Tibial nerve (tissue), 3 donors: ENCODE data around the gene SPAAR.

Experiments
- POLR2A ChIP-seq, 2 donors: fragments of 450-650 bp; IDR thresholded peaks; one replicate each; pipeline ENCODE4 v1.6.1; 2017; ENCODE audit warnings: antibody characterized with exemption in 2 of 2, mild to moderate bottlenecking in 2 of 2, moderate library complexity in 2 of 2
- TF ChIP-seq, protein P1 (sequence below), 5 experiments: fragments of 200-600 bp in 3 of 5; fragments of 450-650 bp in 2 of 5; sonication (generic) in 3 of 5; IDR thresholded peaks; one replicate each; pipeline ENCODE4 v1.5.1; 2016 to 2019; ENCODE audit warnings: antibody characterized with exemption in 5 of 5, mild to moderate bottlenecking in 3 of 5, moderate library complexity in 2 of 5

DNA sequence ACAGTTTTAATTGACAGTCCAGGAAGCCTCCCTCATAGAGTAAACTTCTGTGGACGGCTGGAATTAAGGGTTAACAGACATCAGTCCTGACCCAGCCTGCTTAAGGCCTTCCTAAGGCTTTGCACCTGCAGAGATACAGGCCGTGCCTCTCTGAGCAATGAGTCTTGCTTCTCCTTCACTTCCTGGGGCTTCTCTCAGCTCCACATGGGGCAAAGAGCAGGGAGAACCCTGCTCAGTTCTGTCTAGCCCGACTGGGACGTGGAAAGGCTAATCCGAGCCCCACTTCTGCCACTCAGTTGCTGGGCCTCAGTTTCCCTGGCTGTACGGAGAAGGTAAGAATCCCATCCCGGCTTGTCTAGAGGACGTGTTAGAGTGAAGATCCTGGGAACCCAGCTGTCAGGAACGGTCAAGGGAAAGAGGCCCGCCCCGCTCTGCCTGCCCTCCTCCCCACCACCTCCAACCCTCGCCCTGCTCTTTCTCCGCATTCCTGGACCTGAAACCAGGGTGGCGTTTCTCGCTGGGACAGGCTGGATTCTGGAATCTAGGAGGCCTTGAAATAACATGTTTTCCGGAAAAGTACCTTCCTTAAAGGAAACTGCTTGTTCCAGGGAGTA is 6.5 kb downstream of the SPAAR start:
- TF ChIP-seq, protein P1, sequence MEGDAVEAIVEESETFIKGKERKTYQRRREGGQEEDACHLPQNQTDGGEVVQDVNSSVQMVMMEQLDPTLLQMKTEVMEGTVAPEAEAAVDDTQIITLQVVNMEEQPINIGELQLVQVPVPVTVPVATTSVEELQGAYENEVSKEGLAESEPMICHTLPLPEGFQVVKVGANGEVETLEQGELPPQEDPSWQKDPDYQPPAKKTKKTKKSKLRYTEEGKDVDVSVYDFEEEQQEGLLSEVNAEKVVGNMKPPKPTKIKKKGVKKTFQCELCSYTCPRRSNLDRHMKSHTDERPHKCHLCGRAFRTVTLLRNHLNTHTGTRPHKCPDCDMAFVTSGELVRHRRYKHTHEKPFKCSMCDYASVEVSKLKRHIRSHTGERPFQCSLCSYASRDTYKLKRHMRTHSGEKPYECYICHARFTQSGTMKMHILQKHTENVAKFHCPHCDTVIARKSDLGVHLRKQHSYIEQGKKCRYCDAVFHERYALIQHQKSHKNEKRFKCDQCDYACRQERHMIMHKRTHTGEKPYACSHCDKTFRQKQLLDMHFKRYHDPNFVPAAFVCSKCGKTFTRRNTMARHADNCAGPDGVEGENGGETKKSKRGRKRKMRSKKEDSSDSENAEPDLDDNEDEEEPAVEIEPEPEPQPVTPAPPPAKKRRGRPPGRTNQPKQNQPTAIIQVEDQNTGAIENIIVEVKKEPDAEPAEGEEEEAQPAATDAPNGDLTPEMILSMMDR (IDR thresholded peaks at IDR 0.05): no peak
- no peak for TF ChIP-seq POLR2A (IDR thresholded peaks at IDR 0.05)
